HEK293 (cell line): Measurements from ENCODE around the gene DGKH.

Source experiments
- CTCF ChIA-PET: fragments of 350-600 bp; formaldehyde crosslinking; extraction: SDS; loops from one replicate; lab custom pipeline; 2021; ENCODE audit warnings: antibody characterized with exemption; lab: Yijun Ruan, JAX
- POLR2A ChIA-PET: fragments of 300-600 bp; formaldehyde crosslinking; extraction: SDS; loops from one replicate; lab custom pipeline; 2020; ENCODE audit warnings: antibody characterized with exemption, inconsistent platforms; lab: Yijun Ruan, JAX
- H3K27ac ChIP-seq: fragments of 200-500 bp; sonication (Bioruptor generic); 2 replicates; pipeline ENCODE4 v1.5.1; 2014; ENCODE audit warnings: low read depth, low read length, control low read depth, inconsistent platforms; ENCODE audit errors: extremely low read depth
- H3K36me3 ChIP-seq, 2 experiments: fragments of 200-500 bp in 1 of 2; sonication (Bioruptor generic) in 1 of 2; 1 replicate in 1 of 2; 2 replicates in 1 of 2; pipeline ENCODE4 v1.5.1; 2014 to 2017; ENCODE audit warnings: inconsistent platforms in 2 of 2, low read length in 2 of 2; ENCODE audit not compliant: control insufficient read depth in 2 of 2, insufficient read depth in 1 of 2
- H3K4me1 ChIP-seq: fragments of 200-500 bp; sonication (Bioruptor generic); 2 replicates; pipeline ENCODE4 v1.5.1; 2014; ENCODE audit warnings: mild to moderate bottlenecking, low read length, inconsistent platforms; ENCODE audit not compliant: control insufficient read depth, insufficient read depth
- H3K4me3 ChIP-seq: 2 replicates; pipeline ENCODE4 v1.5.1; 2011; ENCODE audit warnings: low read depth, mild to moderate bottlenecking, control low read depth, low read length, moderate library complexity
- H3K9me3 ChIP-seq: fragments of 200-500 bp; sonication (Bioruptor generic); 2 replicates; pipeline ENCODE4 v1.5.1; 2014; ENCODE audit warnings: low read depth, low read length, inconsistent platforms; ENCODE audit not compliant: control insufficient read depth, insufficient read depth
- BCL11A ChIP-seq: fragments of 450-650 bp; formaldehyde crosslinking; IDR thresholded peaks from 2 replicates; pipeline ENCODE4 v1.5.1; 2016; ENCODE audit warnings: low read depth, missing biosample characterization, missing genetic modification characterization
- HIC1 ChIP-seq: fragments of 450-650 bp; formaldehyde crosslinking; IDR thresholded peaks from 2 replicates; pipeline ENCODE4 v1.5.1; 2016; ENCODE audit warnings: missing biosample characterization, missing genetic modification characterization
- MZF1 ChIP-seq: fragments of 450-650 bp; formaldehyde crosslinking; IDR thresholded peaks from 2 replicates; pipeline ENCODE4 v1.5.1; 2017; ENCODE audit warnings: missing biosample characterization, missing genetic modification characterization, borderline replicate concordance
- PRDM6 ChIP-seq: fragments of 450-650 bp; formaldehyde crosslinking; IDR thresholded peaks from 2 replicates; pipeline ENCODE4 v1.5.1; 2017; ENCODE audit warnings: missing biosample characterization, missing genetic modification characterization
- REPIN1 ChIP-seq: fragments of 450-650 bp; formaldehyde crosslinking; IDR thresholded peaks from 2 replicates; pipeline ENCODE4 v1.5.1; 2017; ENCODE audit warnings: missing biosample characterization, missing genetic modification characterization, low read depth
- ZBTB17 ChIP-seq: fragments of 450-650 bp; formaldehyde crosslinking; IDR thresholded peaks from 2 replicates; pipeline ENCODE4 v1.5.1; 2016; ENCODE audit warnings: missing biosample characterization, missing genetic modification characterization
- ZNF10 ChIP-seq: fragments of 450-650 bp; formaldehyde crosslinking; IDR thresholded peaks from 2 replicates; pipeline ENCODE4 v1.5.1; 2017; ENCODE audit warnings: missing biosample characterization, missing genetic modification characterization
- ZNF146 ChIP-seq: fragments of 450-650 bp; formaldehyde crosslinking; IDR thresholded peaks from 2 replicates; pipeline ENCODE4 v1.5.1; 2016; ENCODE audit warnings: missing biosample characterization, missing genetic modification characterization
- ZNF26 ChIP-seq: fragments of 450-650 bp; formaldehyde crosslinking; IDR thresholded peaks from 2 replicates; pipeline ENCODE4 v1.5.1; 2016; ENCODE audit warnings: missing biosample characterization, missing genetic modification characterization
- ZNF274 ChIP-seq, 2 experiments: fragments of 200-500 bp in 1 of 2; fragments of 450-650 bp in 1 of 2; sonication (Bioruptor generic) in 1 of 2; formaldehyde crosslinking in 1 of 2; IDR thresholded peaks; 2 replicates each; pipeline versions ENCODE4 v1.5.1 to v1.6.1; 2014 to 2016; ENCODE audit warnings: borderline replicate concordance in 1 of 2, inconsistent platforms in 1 of 2, low read length in 1 of 2, missing biosample characterization in 1 of 2, missing genetic modification characterization in 1 of 2
- ZNF292 ChIP-seq: fragments of 450-650 bp; formaldehyde crosslinking; IDR thresholded peaks from 2 replicates; pipeline ENCODE4 v1.5.1; 2016; ENCODE audit warnings: low read depth, missing biosample characterization, missing genetic modification characterization, borderline replicate concordance
- ZNF335 ChIP-seq: fragments of 450-650 bp; formaldehyde crosslinking; conservative IDR thresholded peaks from 2 replicates; pipeline ENCODE4 v1.5.1; 2016; ENCODE audit warnings: missing biosample characterization, missing genetic modification characterization
- ZNF354C ChIP-seq: fragments of 450-650 bp; formaldehyde crosslinking; IDR thresholded peaks from 2 replicates; pipeline ENCODE4 v1.5.1; 2016; ENCODE audit warnings: missing biosample characterization, missing genetic modification characterization, low read depth, borderline replicate concordance
- ZNF544 ChIP-seq: fragments of 450-650 bp; formaldehyde crosslinking; IDR thresholded peaks from 2 replicates; pipeline ENCODE4 v1.5.0; 2017; ENCODE audit warnings: missing biosample characterization, missing genetic modification characterization
- ZNF660 ChIP-seq: fragments of 450-650 bp; IDR thresholded peaks from 2 replicates; pipeline ENCODE4 v1.5.1; 2018; ENCODE audit warnings: missing biosample characterization, mild to moderate bottlenecking, missing genetic modification characterization
- ZXDB ChIP-seq: fragments of 450-650 bp; formaldehyde crosslinking; IDR thresholded peaks from 2 replicates; pipeline ENCODE4 v1.5.1; 2016; ENCODE audit warnings: missing biosample characterization, missing genetic modification characterization

The DGKH gene

GRCh38 chr13:42014119-42014518 is 34.3 kb upstream of the DGKH start:
- TF ChIP-seq ZNF544 (no peak), ZNF10 (0 out of 2 replicates have a peak, but pooled peaks have one; percentile 14), REPIN1 (tag by site-specific recombination) (no peak)
- TF ChIP-seq, all 188 proteins: peak for 1
- ChIA-PET CTCF (no interaction called here), POLR2A (no interaction called here)
- H3K4me3 ChIP-seq = no peak overlapping the region
- H3K9me3 ChIP-seq = no peaks in the 10 kb centered on the region
- no peaks in the 10 kb centered on the region for H3K4me1 ChIP-seq
- no peaks in the 10 kb centered on the region for H3K36me3 ChIP-seq
- no peak overlapping the region for H3K27ac ChIP-seq

GRCh38 chr13:42017264-42017663 is 31.2 kb upstream of the DGKH start:
- Histone ChIP-seq H3K9me3 (no peaks in the 10 kb centered on the region), H3K27ac (no peak overlapping the region), H3K4me1 (no peaks in the 10 kb centered on the region), H3K36me3 (no peaks in the 10 kb centered on the region), H3K4me3 (no peak overlapping the region)
- POLR2A ChIA-PET = no interaction called here
- TF ChIP-seq PRDM6 (tag by site-specific recombination) (0 out of 2 replicates have a peak, but pooled peaks have one; percentile 7), ZNF354C (tag by site-specific recombination) (no peak), BCL11A (no peak)
- CTCF ChIA-PET = no interaction called here

- no peaks in the 10 kb centered on the region for H3K9me3 ChIP-seq
- TF ChIP-seq ZNF146 (tag by site-specific recombination) (no peak), HIC1 (tag by site-specific recombination) (no peak), ZBTB17 (tag by site-specific recombination) (no peak), ZNF26 (no peak), ZNF292 (no peak), ZNF335 (tag by site-specific recombination) (no peak), MZF1 (no peak), ZNF660 (tag by site-specific recombination) (no peak), ZNF274 (IDR thresholded peaks at IDR 0.05; ENCODE audit: low read length) (no peak), ZNF274 (tag by site-specific recombination; IDR thresholded peaks at IDR 0.05; ENCODE audit: borderline replicate concordance) (no peak), ZXDB (no peak)
- POLR2A ChIA-PET = no interaction called here
- no peaks in the 10 kb centered on the region for H3K4me1 ChIP-seq
- H3K27ac ChIP-seq = no peak overlapping the region
- H3K4me3 ChIP-seq = no peak overlapping the region
- H3K36me3 ChIP-seq = no peaks in the 10 kb centered on the region
- CTCF ChIA-PET = no interaction called here
Measured at GRCh38 chr13:42021851-42022250, 26.6 kb upstream of the DGKH start.
